Mesenchymal stem cell (in vitro differentiated cells and primary cell): ENCODE results near the gene RNF11.

Experiments
- DNase-seq: peaks from one replicate; pipeline ENCODE4 v3.0.0-alpha.2; 2013
- H2AFZ ChIP-seq: one replicate; pipeline ENCODE4 v1.6.1; 2013; ENCODE audit warnings: low read depth, mild to moderate bottlenecking, control low read depth, inconsistent platforms, low read length, moderate library complexity
- H2AK5ac ChIP-seq: 2 replicates; pipeline ENCODE4 v1.6.1; 2013; ENCODE audit warnings: low read length, moderate library complexity, mild to moderate bottlenecking, inconsistent platforms; ENCODE audit not compliant: severe bottlenecking
- H2BK120ac ChIP-seq: one replicate; pipeline ENCODE4 v1.6.1; 2013; ENCODE audit warnings: low read depth, mild to moderate bottlenecking, inconsistent platforms, low read length, moderate library complexity
- H2BK12ac ChIP-seq, 2 experiments: one replicate each; pipeline ENCODE4 v1.6.1; 2013; ENCODE audit warnings: inconsistent platforms in 2 of 2, low read length in 2 of 2, mild to moderate bottlenecking in 2 of 2, moderate library complexity in 2 of 2, control low read depth in 1 of 2
- H2BK15ac ChIP-seq: one replicate; pipeline ENCODE4 v1.6.1; 2013; ENCODE audit warnings: mild to moderate bottlenecking, low read depth, inconsistent platforms; ENCODE audit not compliant: poor library complexity, severe bottlenecking
- H2BK5ac ChIP-seq: 2 replicates; pipeline ENCODE4 v1.6.1; 2013; ENCODE audit warnings: low read depth, mild to moderate bottlenecking, low read length, control low read depth, inconsistent platforms; ENCODE audit not compliant: poor library complexity, severe bottlenecking
- H3K14ac ChIP-seq, 2 experiments: one replicate each; pipeline ENCODE4 v1.6.1; 2013; ENCODE audit warnings: inconsistent platforms in 2 of 2, low read length in 2 of 2, control low read depth in 1 of 2, mild to moderate bottlenecking in 1 of 2, moderate library complexity in 1 of 2
- H3K18ac ChIP-seq, 2 experiments: one replicate each; pipeline ENCODE4 v1.6.1; 2013; ENCODE audit warnings: inconsistent platforms in 2 of 2, low read length in 2 of 2, control low read depth in 1 of 2, low read depth in 1 of 2, mild to moderate bottlenecking in 1 of 2
- H3K23ac ChIP-seq, 2 experiments: one replicate each; pipeline ENCODE4 v1.6.1; 2013; ENCODE audit warnings: inconsistent platforms in 2 of 2, low read length in 2 of 2, mild to moderate bottlenecking in 2 of 2, moderate library complexity in 2 of 2, control low read depth in 1 of 2
- H3K27ac ChIP-seq: 2 replicates; pipeline ENCODE4 v1.5.1; 2013; ENCODE audit warnings: mild to moderate bottlenecking, moderate library complexity, low read length, control low read depth, inconsistent platforms; ENCODE audit not compliant: poor library complexity, severe bottlenecking
- H3K27me3 ChIP-seq, 2 experiments: 2 replicates each; pipeline versions ENCODE4 v1.6.1 to v1.7.0; 2013; ENCODE audit warnings: low read length in 2 of 2, mild to moderate bottlenecking in 2 of 2, moderate library complexity in 2 of 2, control low read depth in 1 of 2, inconsistent platforms in 1 of 2; ENCODE audit not compliant: control insufficient read depth in 1 of 2, insufficient read depth in 1 of 2
- H3K36me3 ChIP-seq, 2 experiments: 2 replicates each; pipeline versions ENCODE4 v1.6.1 to v1.7.0; 2013; ENCODE audit warnings: low read length in 2 of 2, control low read depth in 1 of 2, inconsistent platforms in 1 of 2, low read depth in 1 of 2, mild to moderate bottlenecking in 1 of 2; ENCODE audit not compliant: insufficient read depth in 2 of 2, control insufficient read depth in 1 of 2
- H3K4ac ChIP-seq, 2 experiments: one replicate each; pipeline ENCODE4 v1.6.1; 2013; ENCODE audit warnings: inconsistent platforms in 2 of 2, low read length in 2 of 2, mild to moderate bottlenecking in 2 of 2, moderate library complexity in 2 of 2, control low read depth in 1 of 2, low read depth in 1 of 2
- H3K4me1 ChIP-seq: 2 replicates; pipeline ENCODE4 v1.6.1; 2013; ENCODE audit warnings: low read depth, low read length, control low read depth; ENCODE audit not compliant: control insufficient read depth, insufficient read depth
- H3K4me2 ChIP-seq: 2 replicates; pipeline ENCODE4 v1.6.1; 2013; ENCODE audit warnings: low read length, mild to moderate bottlenecking, inconsistent platforms; ENCODE audit not compliant: poor library complexity, severe bottlenecking
- H3K4me3 ChIP-seq, 2 experiments: 2 replicates each; pipeline versions ENCODE4 v1.5.1 to v1.7.0; 2013; ENCODE audit warnings: low read length in 2 of 2, mild to moderate bottlenecking in 2 of 2, control low read depth in 1 of 2, low read depth in 1 of 2; ENCODE audit not compliant: insufficient read depth in 1 of 2
- H3K79me1 ChIP-seq: replicated peaks from 2 replicates; pipeline ENCODE4 v1.6.1; 2013; ENCODE audit warnings: mild to moderate bottlenecking, control low read depth, low read length, inconsistent platforms; ENCODE audit not compliant: poor library complexity, severe bottlenecking
- H3K9ac ChIP-seq: 2 replicates; pipeline ENCODE4 v1.7.0; 2013; ENCODE audit warnings: mild to moderate bottlenecking, low read length, moderate library complexity
- H3K9me3 ChIP-seq: 2 replicates; pipeline ENCODE4 v1.7.0; 2013; ENCODE audit warnings: mild to moderate bottlenecking, low read length; ENCODE audit not compliant: control insufficient read depth
- H4K8ac ChIP-seq: one replicate; pipeline ENCODE4 v1.6.1; 2013; ENCODE audit warnings: inconsistent platforms, mild to moderate bottlenecking, low read length, moderate library complexity
- H4K91ac ChIP-seq: one replicate; pipeline ENCODE4 v1.6.1; 2013; ENCODE audit warnings: mild to moderate bottlenecking, low read length, inconsistent platforms
- WGBS: methylation state at CpG from one replicate; pipeline ENCODE4 v1.1.7; 2013; ENCODE audit warnings: mixed read lengths; 5-methylcytosine and 5-hydroxymethylcytosine counted together

Gene RNF11

GRCh38 chr1:51313268-51313852, 77.3 kb downstream of the RNF11 start:
- H3K36me3 ChIP-seq: no peaks in the 10 kb centered on the region
- no peaks in the 10 kb centered on the region for H3K79me1 ChIP-seq

GRCh38 chr1:51313961-51314777, 78.1 kb downstream of the RNF11 start:
- H3K9me3 ChIP-seq: no peaks in the 10 kb centered on the region
- peak overlapping the region; percentile 93 for H3K27ac ChIP-seq
- no peaks in the 10 kb centered on the region for H3K79me1 ChIP-seq
- H3K36me3 ChIP-seq: no peaks in the 10 kb centered on the region
- peak overlapping the region; percentile 52 to 81 for H3K4ac ChIP-seq
- WGBS: 65% methylated on average over 11 of the region's 12 CpGs
- H3K23ac ChIP-seq: peak overlapping the region in 1 of 2 experiments; percentile 14
- H3K27me3 ChIP-seq: no peaks in the 10 kb centered on the region
- peak overlapping the region; percentile 98 for H2AK5ac ChIP-seq
- peak overlapping the region; percentile 72 for H3K9ac ChIP-seq
- H2AFZ ChIP-seq: peak overlapping the region; percentile 57
- H2BK120ac ChIP-seq: peak overlapping the region; percentile 54
- peak overlapping the region; percentile 74 to 79 for H3K18ac ChIP-seq
- peak overlapping the region; percentile 83 for H4K91ac ChIP-seq
- peak overlapping the region; percentile 5 for H2BK15ac ChIP-seq
- peak overlapping the region; percentile 94 for H4K8ac ChIP-seq
- H3K4me1 ChIP-seq: peaks cover 51% of the 10 kb centered on the region
- H3K14ac ChIP-seq: peak overlapping the region in 1 of 2 experiments; percentile 68
- peak overlapping the region; percentile 61 to 82 for H2BK12ac ChIP-seq
- H3K4me2 ChIP-seq: peak overlapping the region; percentile 1
- H2BK5ac ChIP-seq: peak overlapping the region; percentile 63
- H3K4me3 ChIP-seq: no peak overlapping the region
- peak; percentile 81 for DNase-seq

More at GRCh38 chr1:51313268-51313852, 77.3 kb downstream of the RNF11 start:
- Histone ChIP-seq H3K9me3 (no peaks in the 10 kb centered on the region), H2BK12ac (peak overlapping the region in 1 of 2 experiments; percentile 67), H2BK120ac (no peak overlapping the region), H2AFZ (peak overlapping the region; percentile 20), H3K4me1 (peaks cover 51% of the 10 kb centered on the region), H3K4me2 (no peak overlapping the region), H4K91ac (no peak overlapping the region), H3K23ac (no peak overlapping the region), H3K14ac (no peak overlapping the region), H4K8ac (peak overlapping the region; percentile 47), H3K27ac (no peak overlapping the region), H3K4me3 (no peak overlapping the region), H3K18ac (peak overlapping the region in 1 of 2 experiments; percentile 1), H2BK15ac (peak overlapping the region; percentile 35), H3K9ac (peak overlapping the region; percentile 72), H3K4ac (peak overlapping the region in 1 of 2 experiments; percentile 83), H2AK5ac (peak overlapping the region; percentile 12), H3K27me3 (no peaks in the 10 kb centered on the region), H2BK5ac (no peak overlapping the region)
- DNase-seq: no peak
- 94% methylated on average over 5 of the region's 5 CpGs for WGBS

DNA sequence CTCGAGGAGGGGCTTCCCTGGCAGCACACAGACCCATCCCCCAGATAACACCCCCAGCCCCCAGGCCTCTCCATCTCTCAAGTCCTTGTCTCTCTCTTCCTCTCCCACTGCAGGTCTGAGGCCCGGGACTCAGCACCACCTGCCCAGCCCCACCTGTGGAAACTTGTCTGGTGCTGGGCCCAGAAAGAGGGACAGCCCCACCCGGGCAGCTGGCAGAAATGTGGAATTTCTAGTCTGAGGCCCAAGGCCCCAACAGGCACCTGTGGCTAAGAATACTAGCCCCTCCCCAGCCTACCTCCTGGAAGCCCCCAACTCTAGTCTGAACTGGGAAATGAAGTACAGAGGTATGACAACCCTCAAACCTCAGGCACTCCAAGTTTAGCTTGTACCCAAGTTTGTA, 78.9 kb downstream of the RNF11 start:
- DNase-seq: no peak
- Histone ChIP-seq H3K36me3 (no peaks in the 10 kb centered on the region), H3K27ac (peak overlapping the region; percentile 93), H4K91ac (no peak overlapping the region), H2BK12ac (peak overlapping the region; percentile 18 to 24), H3K4me1 (peaks cover 51% of the 10 kb centered on the region), H2AK5ac (peak overlapping the region; percentile 98), H3K4ac (peak overlapping the region in 1 of 2 experiments; percentile 44), H3K27me3 (no peaks in the 10 kb centered on the region), H3K18ac (peak overlapping the region in 1 of 2 experiments; percentile 74), H3K9me3 (no peaks in the 10 kb centered on the region), H2AFZ (no peak overlapping the region), H3K9ac (no peak overlapping the region), H2BK120ac (no peak overlapping the region), H3K4me2 (no peak overlapping the region), H2BK5ac (peak overlapping the region; percentile 63), H4K8ac (peak overlapping the region; percentile 94), H3K79me1 (no peaks in the 10 kb centered on the region), H3K14ac (no peak overlapping the region), H3K23ac (no peak overlapping the region), H2BK15ac (no peak overlapping the region), H3K4me3 (no peak overlapping the region)
- WGBS: 92% methylated on average over 3 of the region's 3 CpGs
